GM19467 (cell line): ENCODE measurements around the gene IGSF6.
"Not testable (repeated sequence)": the region's sequence is repeated elsewhere in the genome, so short reads cannot be mapped to it uniquely, and the experiment has no call there.

ENCODE experiments used
- ATAC-seq: cut with Tn5 transposase; IDR thresholded peaks from one replicate; pipeline ENCODE4 v1.9.1; 2021; ENCODE audit warnings: mild to moderate bottlenecking, moderate library complexity; ENCODE audit not compliant: unreplicated experiment

IGSF6 gene

GRCh38 chr16:21654466-21654865, 2.1 kb upstream of the IGSF6 start:
- ATAC-seq, result no peak

- ATAC-seq, result no peak
Observed at GRCh38 chr16:21653571-21653970, 1.2 kb upstream of the IGSF6 start.

- ATAC-seq, result no peak
Observed at GRCh38 chr16:21651515-21651914, 893 bp downstream of the IGSF6 start.

DNA sequence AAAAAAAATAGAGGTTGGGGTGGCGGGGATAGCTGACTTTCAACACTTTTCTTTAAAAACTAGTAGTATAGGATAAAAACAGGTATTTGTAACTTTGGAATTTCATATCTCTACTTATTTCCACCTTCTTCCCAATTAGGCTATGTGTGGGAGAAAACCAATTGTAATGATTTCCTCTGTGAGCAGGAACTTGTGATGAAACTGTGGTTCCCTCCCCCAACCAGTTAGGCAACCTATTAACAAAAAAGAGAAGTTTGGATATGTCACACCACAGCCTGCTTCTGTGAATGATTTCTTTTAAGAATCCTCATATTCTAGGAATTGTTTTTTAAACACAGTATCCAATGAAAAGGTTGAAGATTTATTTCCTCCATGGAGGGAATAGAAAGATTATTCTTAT, 1.9 kb downstream of the IGSF6 start:
- no peak for ATAC-seq

DNA sequence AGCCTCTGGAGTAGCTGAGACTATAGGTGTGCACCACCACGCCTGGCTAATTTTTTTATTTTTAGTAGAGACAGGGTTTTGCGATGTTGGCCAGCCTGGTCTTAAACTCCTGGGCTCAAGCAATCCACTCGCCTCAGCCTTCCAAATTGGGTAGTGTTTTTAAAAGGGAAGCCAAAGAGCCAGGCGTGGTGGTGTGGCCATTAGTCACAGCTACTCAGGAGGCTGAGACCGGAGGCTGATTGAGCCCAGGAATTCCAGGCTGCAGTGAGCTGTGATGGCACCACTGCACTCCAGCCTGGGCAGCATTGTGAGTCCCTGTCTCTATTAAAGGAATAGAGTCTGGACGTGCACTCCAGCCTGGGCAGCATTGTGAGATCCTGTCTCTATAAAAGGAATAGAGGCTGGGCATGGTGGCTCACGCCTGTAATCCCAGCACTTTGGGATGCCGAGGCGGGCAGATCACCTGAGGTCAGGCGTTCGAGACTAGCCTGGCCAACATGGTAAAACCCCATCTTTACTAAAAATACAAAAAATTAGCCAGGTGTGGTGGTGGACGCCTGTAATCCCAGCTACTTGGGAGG, 2.5 kb downstream of the IGSF6 start:
- not testable (repeated sequence) for ATAC-seq

DNA sequence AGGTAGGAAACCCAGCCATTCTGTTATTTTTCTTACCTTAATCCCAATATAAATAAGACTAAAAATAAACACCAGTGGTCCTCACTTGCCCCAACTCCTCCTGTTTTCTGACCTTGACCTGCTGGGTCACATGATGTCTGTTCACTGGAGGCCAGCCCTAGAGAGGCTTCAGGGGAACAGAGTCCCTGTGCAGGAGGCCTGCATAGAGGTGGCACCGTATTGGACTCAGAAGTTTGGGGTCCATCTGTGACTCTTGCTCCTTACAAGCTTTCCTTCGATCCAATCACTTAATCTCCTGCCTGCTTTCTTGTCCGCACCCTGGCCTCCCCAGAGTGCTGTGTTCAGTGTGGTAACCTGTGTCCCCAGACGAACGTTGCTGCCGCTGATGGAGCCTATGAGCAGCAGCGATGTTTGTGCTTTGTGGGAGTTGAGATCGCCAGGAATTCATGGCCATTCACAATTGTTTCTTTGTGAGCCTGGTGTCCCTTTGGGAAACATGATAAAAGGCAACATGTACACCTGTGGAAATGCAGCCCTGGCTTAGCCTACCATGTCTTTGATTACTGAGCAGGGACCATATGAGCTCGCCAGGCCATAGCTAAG, 4.7 kb downstream of the IGSF6 start:
- peak; percentile 12 for ATAC-seq

- peak; percentile 83 for ATAC-seq
Observed at GRCh38 chr16:21646721-21647561, 5.5 kb downstream of the IGSF6 start.

DNA sequence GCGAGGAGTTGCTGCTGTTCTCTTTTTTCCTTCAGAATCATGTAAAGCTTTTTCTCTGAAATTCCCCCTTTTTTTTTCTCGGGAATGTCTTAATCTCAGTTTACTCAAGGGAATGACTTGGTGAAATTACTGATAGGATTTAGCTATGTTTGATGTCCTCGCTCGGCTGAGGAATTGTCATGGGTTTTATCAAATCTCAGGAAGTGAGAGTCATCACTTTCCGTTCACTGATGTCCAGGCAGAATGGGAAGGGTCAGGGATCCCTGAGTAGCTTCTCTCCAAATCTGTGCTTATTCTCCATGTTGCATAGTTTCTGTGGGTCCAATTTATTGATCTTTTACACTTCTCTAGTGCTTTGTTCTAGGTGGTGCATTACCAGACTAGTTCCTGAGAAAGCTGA, 6.3 kb downstream of the IGSF6 start:
- no peak for ATAC-seq

DNA sequence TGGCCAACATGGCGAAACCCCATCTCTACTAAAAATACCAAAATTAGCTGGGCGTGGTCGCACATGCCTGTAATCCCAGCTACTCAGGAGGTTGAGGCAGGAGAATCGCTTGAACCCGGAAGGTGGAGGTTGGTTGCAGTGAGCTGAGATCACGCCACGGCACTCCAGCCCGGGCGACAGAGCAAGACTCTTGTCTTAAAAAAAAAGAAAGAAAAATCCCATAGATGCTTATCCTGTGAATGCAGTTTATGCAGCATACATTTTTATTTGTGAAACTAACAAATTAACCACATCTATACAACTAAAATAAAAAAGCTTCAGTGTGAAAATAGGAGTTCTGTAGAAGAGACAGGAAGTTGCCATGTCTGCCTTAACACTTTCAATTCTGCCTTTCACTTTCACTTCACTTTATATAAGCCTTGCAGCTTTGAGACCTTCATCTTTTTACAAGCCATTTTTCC, 7.1 kb downstream of the IGSF6 start:
- ATAC-seq, result no peak

DNA sequence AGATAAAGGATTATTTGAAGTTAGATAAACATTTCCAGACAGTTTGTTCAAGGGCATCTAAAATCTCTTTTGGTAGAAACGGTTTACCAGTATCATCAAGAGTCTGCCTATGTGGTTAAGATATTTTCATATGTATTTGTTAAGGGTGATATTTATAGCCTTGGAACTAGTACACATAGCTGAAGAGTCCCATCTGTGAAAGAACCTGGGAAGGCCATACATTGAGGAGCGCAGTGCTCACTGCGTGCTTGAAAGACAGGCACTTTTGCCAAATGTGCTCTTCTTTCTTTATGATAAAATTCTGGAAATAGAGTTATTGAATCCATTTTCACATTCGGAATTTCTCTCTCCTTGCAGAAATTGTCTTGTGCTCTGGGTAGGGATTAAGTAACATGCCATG, 7.7 kb downstream of the IGSF6 start:
- no peak for ATAC-seq

GRCh38 chr16:21643785-21644184, 8.6 kb downstream of the IGSF6 start:
- no peak for ATAC-seq

GRCh38 chr16:21642861-21643260, 9.5 kb downstream of the IGSF6 start:
- ATAC-seq, result no peak

GRCh38 chr16:21641916-21642315, 10.5 kb downstream of the IGSF6 start:
- no peak for ATAC-seq

DNA sequence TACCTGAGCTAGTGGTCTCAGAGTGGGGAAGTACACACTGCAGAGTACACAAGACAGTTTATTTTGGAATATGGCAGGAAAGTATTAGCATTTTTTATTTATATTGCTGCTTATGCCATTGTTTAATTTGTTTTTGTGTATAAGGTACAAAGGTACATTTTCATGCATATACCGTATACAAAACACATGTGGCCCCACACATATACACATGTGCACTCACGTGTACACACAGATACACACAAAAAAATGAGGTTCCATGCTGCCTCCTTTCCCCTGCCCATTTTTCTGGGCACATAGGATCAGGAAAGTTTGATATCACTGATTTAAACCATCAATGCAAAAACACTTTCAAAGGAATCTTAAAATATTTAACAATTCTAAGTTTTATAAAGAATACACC, 12.9 kb downstream of the IGSF6 start:
- ATAC-seq, result no peak

GRCh38 chr16:21638573-21638975, 13.8 kb downstream of the IGSF6 start:
- ATAC-seq, result no peak

DNA sequence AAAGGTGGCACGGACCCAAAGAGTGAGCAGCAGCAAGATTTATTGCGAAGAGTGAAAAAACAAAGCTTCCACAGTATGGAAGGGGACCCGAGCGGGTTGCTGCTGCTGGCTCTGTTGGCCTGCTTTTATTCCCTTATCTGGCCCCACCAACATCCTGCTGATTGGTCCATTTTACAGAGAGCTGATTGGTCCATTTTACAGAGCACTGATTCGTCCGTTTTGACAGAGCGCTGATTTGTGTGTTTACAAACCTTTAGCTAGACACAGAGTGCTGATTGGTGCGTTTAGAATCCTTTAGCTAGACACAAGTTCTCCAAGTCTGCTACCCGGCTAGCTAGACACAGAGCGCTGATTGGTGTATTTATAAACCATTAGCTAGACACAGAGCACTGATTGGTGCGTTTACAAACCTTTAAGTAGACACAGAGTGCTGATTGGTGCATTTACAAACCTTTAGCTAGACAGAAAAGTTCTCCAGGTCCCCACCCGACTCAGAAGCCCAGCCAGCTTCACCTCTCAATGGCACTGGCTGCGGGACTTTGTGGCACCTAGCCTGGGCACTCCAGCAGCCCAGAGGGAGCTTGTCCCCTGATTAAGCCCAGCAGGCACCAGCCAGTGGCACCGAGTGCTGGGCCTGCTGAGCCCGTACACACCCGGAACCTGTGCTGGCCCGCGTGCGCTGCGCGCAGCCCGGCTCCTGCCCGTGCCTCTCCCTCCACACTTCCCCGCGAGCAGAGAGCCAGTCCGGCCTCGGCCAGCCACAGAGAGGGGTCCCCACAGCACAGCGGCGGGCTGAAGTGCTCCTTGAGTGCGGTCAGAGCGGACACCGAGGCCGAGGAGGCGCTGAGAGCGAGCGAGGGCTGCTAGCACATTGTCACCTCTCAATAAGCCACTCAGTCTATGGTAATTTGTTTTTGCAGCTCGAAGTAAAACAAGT, 15.1 kb downstream of the IGSF6 start:
- ATAC-seq, result no peak

DNA sequence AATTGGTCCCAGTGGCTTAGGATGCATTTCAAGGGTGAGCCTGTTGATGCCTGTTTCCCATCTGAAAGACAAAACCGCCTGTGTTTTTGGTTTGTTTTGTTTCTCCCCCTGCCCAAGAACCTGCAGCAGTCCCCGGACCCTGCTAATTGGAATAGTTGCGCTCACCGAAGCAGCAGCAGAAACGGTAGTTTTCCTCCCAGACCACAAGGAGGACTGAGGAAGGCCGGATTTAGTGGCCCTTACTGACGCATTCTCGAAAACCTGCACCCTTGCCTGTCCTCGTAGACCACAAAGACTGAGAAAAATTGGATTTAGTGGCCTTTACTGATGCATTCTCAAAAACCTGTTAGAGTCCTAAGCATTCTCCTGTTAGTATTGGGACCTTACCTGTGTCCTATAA, 16.7 kb downstream of the IGSF6 start:
- ATAC-seq, result not testable (repeated sequence)

GRCh38 chr16:21634216-21634615, 18.2 kb downstream of the IGSF6 start:
- no peak for ATAC-seq

DNA sequence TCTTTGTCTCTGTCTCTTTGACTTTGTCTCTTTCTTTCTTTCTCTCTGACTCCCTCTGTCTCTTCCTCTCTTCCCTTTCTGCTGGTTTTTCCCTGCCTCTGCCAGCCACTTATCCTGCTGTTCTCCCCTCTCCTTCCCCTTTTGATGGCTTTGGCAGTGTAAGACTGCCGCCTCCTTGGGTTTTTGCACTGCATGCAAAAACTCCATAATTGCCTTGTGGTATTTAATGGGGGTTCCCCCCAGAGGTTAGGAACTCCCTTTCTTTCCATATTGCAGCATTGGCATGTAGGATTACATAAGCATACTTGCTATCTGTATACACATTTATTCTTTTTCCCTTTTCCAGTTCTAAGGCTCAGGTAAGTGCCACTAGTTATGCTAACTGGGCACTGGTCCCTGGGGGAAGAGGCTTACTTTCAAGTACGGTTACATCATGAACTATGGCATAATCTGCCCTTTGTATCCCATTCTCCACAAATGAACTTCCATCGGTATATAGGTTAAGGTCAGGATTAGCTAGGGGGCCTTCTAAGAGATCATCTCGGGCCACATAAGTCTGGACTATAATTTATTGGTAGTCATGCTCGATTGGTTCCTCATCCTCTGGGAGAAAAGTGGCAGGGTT, 20.3 kb downstream of the IGSF6 start:
- not testable (repeated sequence) for ATAC-seq

GRCh38 chr16:21631376-21631775, 21.0 kb downstream of the IGSF6 start:
- not testable (repeated sequence) for ATAC-seq
